Mesodermal cell (in vitro differentiated cells): ENCODE data around the gene ASB2.

ENCODE experiments used
- H3K27ac ChIP-seq: 2 replicates; pipeline ENCODE4 v1.7.0; 2013; ENCODE audit warnings: mild to moderate bottlenecking, low read depth, low read length, moderate library complexity; ENCODE audit not compliant: severe bottlenecking
- H3K36me3 ChIP-seq: 2 replicates; pipeline ENCODE4 v1.7.1; 2013; ENCODE audit warnings: mild to moderate bottlenecking, low read length, moderate library complexity; ENCODE audit not compliant: control insufficient read depth, insufficient read depth
- H3K4me1 ChIP-seq: one replicate; pipeline ENCODE4 v1.7.1; 2013; ENCODE audit warnings: mild to moderate bottlenecking, low read length; ENCODE audit not compliant: insufficient read depth, control insufficient read depth, poor library complexity, severe bottlenecking
- H3K4me3 ChIP-seq: 2 replicates; pipeline ENCODE4 v1.7.0; 2013; ENCODE audit warnings: low read length, control low read depth, mild to moderate bottlenecking; ENCODE audit not compliant: insufficient read depth, poor library complexity, severe bottlenecking; ENCODE audit errors: extremely low read depth
- H3K9me3 ChIP-seq: 2 replicates; pipeline ENCODE4 v1.7.1; 2013; ENCODE audit warnings: mild to moderate bottlenecking, low read length, moderate library complexity; ENCODE audit not compliant: control insufficient read depth
- WGBS, 2 experiments: methylation state at CpG; one replicate each; pipeline ENCODE4 v1.1.5; 2013; ENCODE audit warnings: missing lambda C conversion rate in 2 of 2; ENCODE audit not compliant: insufficient coverage in 2 of 2; 5-methylcytosine and 5-hydroxymethylcytosine counted together

Gene ASB2

DNA sequence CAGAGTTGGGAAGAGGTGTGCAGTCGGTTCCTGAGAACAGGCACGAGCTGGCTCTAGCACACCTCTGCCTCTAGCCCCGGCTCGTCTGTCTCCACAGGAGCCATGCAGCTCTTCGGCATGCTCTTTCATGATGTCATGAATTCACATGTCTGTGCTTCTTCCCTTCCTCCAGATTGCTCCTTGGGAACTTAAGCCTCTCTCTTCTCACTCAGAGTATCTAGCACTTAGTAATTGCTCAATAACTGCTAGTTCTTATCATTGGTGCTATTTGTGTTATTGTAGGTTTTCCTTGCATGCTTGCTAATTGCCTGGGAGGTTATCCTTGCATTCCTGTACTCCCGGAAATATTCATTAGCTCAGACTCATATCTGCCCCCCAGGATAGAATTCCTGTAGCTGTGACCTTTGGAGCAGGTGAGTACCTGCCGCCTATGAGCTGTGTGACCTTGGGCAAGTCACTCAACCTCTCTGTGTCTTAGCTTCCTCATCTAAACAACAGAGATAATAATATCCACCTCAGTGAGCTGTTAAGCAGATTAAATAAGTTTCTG, 29.8 kb downstream of the ASB2 start:
- Histone ChIP-seq H3K27ac (no peak overlapping the region), H3K4me3 (no peak overlapping the region), H3K36me3 (no peaks in the 10 kb centered on the region), H3K9me3 (no peaks in the 10 kb centered on the region), H3K4me1 (peaks cover 17% of the 10 kb centered on the region)
- 78 to 81% methylated on average over 6 of the region's 7 CpGs for WGBS, 2 experiments

DNA sequence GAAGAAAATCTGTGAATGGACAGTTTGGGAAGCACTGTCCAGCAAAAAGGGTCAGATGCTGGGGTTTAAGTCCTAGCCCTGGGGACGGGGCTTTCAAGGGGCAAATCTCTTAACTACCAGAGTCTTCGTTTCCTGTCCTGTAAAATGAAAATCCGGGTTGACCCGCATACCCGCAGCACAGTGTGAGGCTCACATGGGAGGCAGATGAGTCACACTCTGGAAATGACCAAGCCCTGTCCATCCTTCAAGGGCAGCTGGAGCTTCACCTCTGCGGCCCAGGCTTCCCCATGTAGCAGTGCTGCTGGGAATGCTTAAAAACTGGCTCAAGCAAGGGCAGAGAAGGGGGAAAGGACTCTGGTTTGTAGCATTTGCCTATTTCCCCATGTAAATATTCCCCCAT, 30.3 kb downstream of the ASB2 start:
- Histone ChIP-seq H3K4me1 (peaks cover 17% of the 10 kb centered on the region), H3K27ac (no peak overlapping the region), H3K4me3 (no peak overlapping the region), H3K36me3 (no peaks in the 10 kb centered on the region), H3K9me3 (no peaks in the 10 kb centered on the region)
- 63 to 78% methylated on average over 5 of the region's 6 CpGs for WGBS, 2 experiments

DNA sequence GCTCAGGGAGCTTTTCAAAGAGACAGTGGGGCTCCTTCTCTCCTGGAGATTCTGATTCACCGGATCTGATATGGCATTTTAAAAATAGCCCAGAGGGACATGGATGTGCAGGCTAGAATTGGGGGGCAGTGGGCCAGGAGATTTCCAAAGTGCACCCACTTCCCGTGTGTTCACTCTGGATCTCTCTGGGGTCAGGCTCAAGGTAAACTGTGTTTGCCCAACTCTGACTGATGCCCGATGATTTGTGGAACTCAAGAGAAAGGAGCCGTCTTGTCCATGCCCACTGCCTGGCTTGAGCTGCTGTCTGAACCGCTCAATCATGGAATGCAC, 31.3 kb downstream of the ASB2 start:
- Histone ChIP-seq H3K9me3 (no peaks in the 10 kb centered on the region), H3K4me3 (no peak overlapping the region), H3K36me3 (no peaks in the 10 kb centered on the region), H3K27ac (no peak overlapping the region), H3K4me1 (peaks cover 17% of the 10 kb centered on the region)
- WGBS, 2 experiments: 91 to 96% methylated on average over 4 to 5 of the region's 5 CpGs

DNA sequence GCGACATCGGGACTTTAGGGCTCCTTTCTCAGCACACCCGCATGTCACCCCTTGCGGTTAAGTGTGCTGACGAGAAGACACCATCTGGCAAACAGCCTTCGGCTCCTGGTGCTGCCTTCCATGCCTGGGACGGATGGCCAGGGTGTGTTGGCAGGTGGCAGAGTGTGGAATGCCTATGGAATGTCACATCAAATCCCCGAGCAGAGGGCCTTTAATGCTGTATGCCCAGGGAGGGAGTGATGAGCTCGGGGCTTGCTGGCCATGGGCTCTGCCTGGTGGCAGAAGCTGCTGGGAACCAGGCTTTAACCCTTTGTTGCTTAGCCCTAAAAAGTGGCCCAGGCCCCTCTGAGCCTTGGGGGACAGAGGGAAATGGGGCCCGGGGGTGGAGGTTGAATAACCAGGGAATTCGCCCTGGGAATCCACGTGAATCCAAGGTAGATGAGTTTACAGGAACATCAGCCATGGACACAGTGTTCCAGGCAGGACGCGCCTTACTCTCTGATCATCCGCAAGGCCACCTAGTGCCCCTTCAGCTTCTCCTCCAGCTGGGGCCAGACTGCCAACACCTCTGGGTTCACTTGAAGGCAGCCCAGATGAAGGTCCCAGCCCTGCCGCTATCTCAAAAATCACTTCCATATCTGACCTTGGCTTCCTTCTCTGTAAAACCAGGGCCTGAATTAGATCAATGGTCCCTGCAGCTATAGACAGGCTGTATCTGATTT, 31.9 kb downstream of the ASB2 start:
- no peak overlapping the region for H3K27ac ChIP-seq
- no peaks in the 10 kb centered on the region for H3K36me3 ChIP-seq
- H3K4me1 ChIP-seq: peaks cover 17% of the 10 kb centered on the region
- H3K4me3 ChIP-seq: no peak overlapping the region
- 87 to 92% methylated on average over 16 of the region's 16 CpGs for whole genome bisulfite sequencing, 2 experiments
- no peaks in the 10 kb centered on the region for H3K9me3 ChIP-seq

DNA sequence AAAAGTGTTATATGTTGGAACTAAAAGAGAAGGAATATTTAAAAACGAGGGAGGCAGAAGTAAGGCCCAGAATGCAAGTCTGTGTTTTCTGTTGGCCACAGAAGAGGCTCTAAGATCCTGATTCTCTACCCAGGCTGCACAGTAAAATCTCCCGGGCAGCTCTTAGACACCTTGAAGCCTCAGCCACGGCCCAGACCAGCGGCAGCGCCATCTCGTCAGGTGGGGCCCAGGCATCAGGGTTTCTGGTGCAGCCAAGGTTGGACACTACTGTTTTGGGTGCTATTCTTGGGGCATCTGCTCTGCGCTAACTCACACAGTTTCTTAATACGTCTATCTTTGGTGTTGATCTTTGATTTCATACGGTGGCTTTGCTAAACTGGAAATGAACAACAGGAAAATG, 32.4 kb downstream of the ASB2 start:
- 89 to 93% methylated on average over 9 of the region's 9 CpGs for WGBS, 2 experiments
- Histone ChIP-seq H3K9me3 (no peaks in the 10 kb centered on the region), H3K27ac (no peak overlapping the region), H3K4me1 (peaks cover 17% of the 10 kb centered on the region), H3K36me3 (no peaks in the 10 kb centered on the region), H3K4me3 (no peak overlapping the region)

DNA sequence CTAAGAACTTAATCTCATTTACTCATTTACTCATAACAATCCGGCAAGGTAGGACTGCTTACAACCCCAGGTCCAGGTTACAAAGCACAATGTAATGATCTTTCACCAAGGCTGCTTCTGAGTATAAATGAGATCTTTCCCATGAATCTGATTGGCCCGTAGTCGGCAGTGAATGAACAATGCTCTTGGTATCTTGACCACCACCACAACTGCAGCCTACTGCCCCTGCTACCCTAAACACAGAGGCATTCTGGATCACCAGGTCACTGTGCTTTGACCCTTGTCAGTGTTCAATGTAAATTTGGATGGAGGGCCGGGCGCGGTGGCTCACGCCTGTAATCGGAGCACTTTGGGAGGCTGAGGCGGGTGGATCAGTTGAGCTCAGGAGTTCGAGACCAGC, 33.3 kb downstream of the ASB2 start:
- no peaks in the 10 kb centered on the region for H3K9me3 ChIP-seq
- H3K36me3 ChIP-seq: no peaks in the 10 kb centered on the region
- H3K4me3 ChIP-seq: no peak overlapping the region
- peaks cover 17% of the 10 kb centered on the region for H3K4me1 ChIP-seq
- H3K27ac ChIP-seq: no peak overlapping the region
- 90 to 98% methylated on average over 6 to 10 of the region's 10 CpGs for WGBS, 2 experiments

DNA sequence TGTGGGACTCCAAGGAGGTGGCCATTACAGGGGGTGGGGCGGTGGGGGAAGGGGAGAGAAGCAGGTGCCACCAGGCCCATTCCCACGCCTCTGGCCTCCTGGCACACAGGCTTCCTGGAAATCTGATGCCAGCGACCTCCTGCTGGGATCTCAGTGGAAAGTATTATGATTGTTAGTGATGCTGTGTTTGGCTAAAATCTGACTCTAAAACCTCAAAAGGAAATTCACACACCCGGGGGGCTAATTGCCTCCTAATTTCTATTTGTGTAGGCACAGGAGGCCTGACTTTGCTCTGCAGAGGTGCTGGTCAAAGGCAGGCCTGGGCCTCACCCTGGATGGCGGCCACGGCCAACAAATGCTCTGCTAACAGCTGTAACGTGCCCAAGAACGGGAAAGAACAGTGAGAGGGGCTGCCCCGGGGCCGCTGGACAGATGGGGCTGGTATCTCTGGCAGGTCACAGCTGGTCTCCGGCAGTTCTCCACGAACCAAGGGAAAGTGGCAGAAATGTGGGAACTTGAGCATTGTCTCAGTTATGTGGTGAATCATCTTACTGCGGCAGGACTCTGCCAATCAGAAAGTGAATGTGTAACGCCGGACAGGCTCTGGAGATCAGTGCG, 35.0 kb downstream of the ASB2 start:
- Histone ChIP-seq H3K27ac (no peak overlapping the region), H3K4me3 (no peak overlapping the region), H3K9me3 (no peaks in the 10 kb centered on the region), H3K4me1 (peaks cover 13% of the 10 kb centered on the region), H3K36me3 (no peaks in the 10 kb centered on the region)
- WGBS, 2 experiments: 78 to 84% methylated on average over 13 of the region's 16 CpGs

DNA sequence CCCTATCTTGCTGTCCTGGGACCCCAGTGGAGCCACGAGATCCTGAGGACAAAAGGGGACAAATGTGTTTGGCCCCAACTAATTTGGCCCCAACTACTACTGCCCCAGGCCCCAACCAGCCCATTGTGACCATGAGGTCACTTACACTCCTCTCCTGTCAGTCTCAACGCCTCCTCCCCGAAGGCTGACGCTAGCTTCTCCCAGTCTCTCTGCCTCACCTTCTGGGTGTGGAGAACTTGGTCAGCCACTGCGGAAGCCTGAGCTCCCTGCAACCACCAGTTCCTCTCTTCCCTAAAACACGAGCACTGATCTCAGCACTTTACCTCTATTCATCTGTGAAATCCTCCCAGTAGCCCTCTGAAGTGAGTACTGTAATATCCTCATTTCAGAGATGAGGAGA, 35.9 kb downstream of the ASB2 start:
- Histone ChIP-seq H3K36me3 (no peaks in the 10 kb centered on the region), H3K9me3 (no peaks in the 10 kb centered on the region), H3K4me1 (peaks cover 4% of the 10 kb centered on the region), H3K4me3 (no peak overlapping the region), H3K27ac (no peak overlapping the region)
- WGBS, 2 experiments: 95 to 98% methylated on average over 3 to 5 of the region's 6 CpGs

DNA sequence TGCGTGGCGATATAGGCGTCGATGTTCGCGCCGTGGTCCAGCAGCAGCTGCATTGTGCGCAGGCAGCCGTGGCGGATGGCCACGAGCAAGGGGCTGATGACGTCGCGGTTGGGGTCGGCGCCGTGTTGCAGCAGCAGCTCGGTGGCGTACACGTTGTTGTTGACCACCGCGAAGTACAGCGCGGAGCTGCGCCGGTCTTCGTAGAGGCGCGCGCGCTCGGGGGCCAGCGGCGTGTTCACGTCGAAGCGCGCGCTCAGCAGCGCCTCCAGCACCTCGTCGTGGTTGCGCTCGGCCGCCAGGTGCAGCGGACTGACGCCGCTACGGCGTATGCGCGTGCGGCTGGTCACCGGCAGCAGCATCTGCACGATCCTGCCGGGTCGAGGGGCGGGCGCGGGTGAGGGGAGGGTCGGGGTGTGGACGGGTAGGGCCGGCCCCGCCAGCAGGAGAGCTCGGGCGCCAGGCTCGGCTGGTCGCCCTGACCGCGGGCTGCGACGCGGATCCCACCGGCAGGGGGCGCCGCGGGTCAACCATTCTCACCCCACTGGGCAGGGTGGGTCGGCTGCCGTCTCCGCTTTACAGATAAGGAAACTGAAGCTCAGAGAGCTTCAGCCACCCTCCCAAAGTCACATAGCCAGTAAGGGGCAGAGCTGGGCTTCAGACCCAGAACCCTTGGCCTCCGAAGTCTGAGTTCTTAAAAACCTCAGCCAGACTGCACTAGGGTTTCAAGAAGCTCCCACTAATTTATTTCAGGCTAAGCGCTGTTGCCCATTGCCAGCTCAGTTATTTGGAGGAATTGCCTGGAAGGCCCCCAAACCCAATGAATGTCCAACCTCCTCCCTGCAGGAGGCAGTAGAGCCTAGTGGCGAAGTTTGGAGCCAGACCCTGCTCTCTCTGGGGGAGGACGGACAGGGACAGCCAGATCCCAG, 36.8 kb downstream of the ASB2 start:
- Histone ChIP-seq H3K27ac (no peak overlapping the region), H3K4me3 (peak overlapping the region; percentile 26)

DNA sequence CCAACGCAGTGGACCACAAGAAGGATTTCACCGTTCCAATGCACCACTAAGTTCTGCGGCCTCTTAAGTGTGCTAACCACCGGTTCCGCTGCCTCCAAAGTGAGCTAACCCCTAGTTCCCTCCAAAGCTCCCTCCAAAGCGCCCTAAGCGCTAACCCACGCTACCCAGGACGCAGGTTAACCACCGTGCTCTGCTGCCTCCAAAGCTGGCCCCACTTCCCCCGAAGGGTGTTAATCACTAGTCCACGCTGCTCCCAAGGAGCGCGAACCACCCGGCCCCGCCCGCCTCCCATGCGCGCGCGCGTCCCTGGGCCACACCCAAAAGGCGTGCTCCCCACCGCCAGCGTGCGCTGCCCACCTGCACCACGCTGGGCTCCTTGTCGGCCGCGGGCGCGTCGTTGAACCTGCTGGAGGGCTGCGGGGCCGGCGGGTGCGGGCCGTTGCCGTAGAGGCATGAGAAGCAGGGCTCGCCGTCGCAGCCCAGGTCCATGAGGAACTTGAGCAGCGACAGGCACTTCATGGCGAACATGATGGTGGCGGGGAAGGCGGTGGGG, 37.5 kb downstream of the ASB2 start:
- H3K4me1 ChIP-seq: no peaks in the 10 kb centered on the region
- H3K9me3 ChIP-seq: no peaks in the 10 kb centered on the region
- WGBS, 2 experiments: 78 to 87% methylated on average over 36 to 46 of the region's 46 CpGs
- peak overlapping the region; percentile 26 for H3K4me3 ChIP-seq
- no peak overlapping the region for H3K27ac ChIP-seq
- H3K36me3 ChIP-seq: no peaks in the 10 kb centered on the region

More for the DNA sequence above, 36.8 kb downstream of the ASB2 start:
- no peaks in the 10 kb centered on the region for H3K4me1 ChIP-seq
- no peaks in the 10 kb centered on the region for H3K36me3 ChIP-seq
- no peaks in the 10 kb centered on the region for H3K9me3 ChIP-seq
- WGBS, 2 experiments: 18 to 19% methylated on average over 62 to 71 of the region's 84 CpGs
